COLO668 (cell line): ENCODE measurements around the gene EYS.
"Not testable (repeated sequence)": the region's sequence is repeated elsewhere in the genome, so short reads cannot be mapped to it uniquely, and the experiment has no call there.

Experiments
- DNase-seq: peaks from one replicate; lab custom pipeline; 2025; ENCODE audit not compliant: unreplicated experiment; lab: John Stamatoyannopoulos, UW

EYS gene

DNA sequence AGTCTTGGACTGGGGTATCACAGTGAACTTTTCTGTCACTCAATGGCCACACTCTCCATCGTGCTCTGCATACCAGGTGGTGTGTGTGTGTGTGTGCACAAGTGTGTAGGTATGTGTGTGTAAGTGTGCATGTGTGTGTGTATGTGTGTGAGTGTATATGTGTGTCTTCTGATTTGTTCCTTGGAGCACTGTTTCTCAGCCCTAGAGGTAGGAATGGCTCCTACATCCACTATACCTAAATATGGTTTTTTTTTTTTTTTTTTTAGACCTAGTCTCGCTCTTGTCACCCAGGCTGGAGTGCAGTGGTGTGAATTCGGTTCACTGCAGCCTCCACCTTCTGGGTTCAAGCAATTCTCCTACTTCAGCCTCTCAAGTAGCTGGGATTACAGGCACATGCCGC, 1834.8 kb downstream of the EYS start:
- DNase-seq = no peak

DNA sequence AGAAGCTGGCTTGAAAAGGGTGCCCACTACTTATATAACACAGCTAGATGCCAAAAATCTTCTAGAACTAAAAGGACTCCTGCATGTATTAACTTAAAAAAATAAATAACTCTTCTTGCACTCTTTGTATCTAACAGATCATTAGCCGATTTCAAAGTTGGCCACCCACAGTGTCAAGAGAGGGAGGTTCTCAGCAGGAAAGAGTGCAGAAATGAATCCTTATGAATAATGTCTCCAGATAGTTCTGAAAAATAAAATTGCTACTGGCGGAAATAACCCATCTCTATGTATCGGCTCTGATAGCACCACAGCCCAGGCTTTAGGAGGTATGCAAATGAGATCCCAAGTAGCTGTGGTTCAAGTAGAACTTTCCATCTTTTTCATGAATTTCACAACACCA, 1838.7 kb downstream of the EYS start:
- no peak for DNase-seq

DNA sequence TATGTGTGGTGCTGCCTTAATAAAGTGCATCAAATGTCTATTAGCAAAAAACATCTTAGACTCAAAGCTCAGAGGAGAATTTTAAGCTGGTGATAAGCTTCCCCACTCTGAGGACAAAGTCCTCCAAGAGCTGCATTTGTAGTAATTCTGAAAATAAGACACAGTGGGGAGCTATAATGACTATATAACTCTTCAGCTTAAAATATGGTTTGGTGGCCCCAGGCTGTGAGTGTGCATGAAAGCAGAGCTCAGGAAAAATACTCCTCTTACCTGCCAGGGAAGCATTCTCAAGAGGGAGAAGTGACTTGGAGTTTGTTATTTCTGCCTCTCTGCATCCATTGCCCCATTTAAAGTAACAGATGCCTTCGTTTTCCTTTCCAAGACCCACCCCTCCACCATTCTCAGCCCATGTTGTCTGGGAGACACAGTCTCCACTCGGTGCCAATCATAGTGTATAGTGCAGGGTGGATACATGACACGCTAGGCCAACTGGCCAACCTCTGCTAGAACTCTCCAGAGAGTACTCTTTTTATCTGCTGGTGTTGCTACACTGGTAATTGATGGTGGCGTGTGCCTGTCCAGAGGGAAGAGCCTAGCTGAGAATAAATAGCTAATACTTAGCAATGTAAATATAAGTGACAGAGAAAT, 1842.2 kb downstream of the EYS start:
- no peak for DNase-seq

DNA sequence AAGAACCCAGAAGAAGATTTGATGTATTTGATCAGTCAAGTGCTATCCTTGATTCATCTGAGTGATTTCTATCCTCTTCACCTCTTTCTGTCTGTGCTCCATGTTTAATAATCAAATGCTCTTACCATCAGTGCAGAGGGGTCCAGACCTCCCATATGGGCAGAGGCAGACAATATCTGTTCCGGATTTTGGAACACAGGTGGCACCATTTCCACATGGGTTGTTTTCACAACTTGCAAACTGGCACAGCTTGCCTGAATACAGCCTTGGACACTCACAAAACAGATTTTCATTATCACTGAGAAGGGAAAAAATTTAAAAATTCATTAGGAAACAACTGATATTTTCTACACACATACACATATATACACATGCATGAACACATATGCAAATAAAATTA, 1843.0 kb downstream of the EYS start:
- DNase-seq = no peak

DNA sequence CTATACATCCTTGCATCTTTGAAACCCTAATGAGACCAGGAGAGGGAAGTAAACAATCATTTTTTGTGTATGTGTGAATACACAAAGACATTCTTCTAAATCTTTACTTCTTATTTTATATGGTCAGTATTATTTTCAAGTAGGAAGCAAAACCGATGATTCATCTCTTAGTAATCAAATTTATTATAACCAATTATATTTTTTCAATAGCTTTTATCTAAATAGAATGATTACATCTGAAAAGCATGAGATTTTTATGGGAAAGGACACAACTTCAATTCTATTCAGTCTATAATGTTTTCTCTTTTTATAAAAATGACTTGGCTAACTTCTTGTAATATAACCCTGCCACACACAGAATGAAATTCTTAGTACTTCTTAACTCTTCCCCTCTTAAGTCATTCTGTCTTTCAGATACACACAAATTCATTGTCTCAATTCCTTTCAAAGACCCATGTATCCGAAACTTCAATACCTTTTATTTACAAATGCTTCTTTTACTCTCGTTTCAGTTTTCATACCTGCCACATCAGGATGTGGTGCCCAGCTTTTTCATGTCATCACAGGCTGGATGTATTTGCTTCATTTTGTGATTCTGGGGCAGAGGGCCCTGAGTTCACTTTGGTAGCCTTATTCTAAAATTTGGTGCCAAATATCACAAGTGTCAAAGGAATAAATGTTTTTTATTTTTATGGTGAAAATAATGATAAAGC, 1844.4 kb downstream of the EYS start:
- DNase-seq = no peak

DNA sequence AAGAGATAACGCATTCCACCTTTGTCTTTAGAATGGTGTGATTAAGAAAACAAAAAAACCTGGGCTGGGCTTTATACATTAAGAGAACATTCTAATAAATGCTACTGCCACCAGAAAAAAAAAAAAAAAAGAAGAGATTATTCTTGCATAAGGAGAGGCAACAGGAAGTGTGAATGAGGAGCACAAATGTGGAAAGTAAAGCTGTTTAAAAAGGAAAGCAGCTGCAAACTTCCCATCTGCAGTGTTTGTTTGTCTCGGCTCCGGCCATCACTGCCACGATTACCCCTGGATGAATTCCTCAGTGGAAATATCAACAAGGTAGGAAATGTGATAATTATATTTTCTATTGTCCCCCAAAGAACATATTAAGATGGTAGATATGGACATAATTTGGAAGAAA, 1847.5 kb downstream of the EYS start:
- DNase-seq = no peak

DNA sequence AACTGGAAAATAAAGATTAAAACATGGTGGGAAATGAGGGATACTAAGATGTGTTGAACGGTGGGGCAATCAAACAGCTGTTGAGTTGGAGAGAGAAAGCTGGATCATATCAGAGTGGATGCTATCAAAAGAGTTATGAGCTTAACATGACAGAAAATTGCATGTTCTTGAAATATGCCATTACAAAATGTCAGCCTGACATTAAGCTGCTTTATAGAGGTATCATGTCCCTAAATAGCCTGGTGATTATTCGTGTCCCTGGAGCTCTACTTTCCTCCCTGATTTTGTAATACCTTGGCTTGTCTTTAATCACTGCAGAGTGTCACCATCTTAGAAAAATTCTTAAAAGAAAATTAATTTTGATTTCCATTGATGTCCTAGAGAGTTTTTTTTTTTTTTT, 1848.3 kb downstream of the EYS start:
- DNase-seq = no peak

DNA sequence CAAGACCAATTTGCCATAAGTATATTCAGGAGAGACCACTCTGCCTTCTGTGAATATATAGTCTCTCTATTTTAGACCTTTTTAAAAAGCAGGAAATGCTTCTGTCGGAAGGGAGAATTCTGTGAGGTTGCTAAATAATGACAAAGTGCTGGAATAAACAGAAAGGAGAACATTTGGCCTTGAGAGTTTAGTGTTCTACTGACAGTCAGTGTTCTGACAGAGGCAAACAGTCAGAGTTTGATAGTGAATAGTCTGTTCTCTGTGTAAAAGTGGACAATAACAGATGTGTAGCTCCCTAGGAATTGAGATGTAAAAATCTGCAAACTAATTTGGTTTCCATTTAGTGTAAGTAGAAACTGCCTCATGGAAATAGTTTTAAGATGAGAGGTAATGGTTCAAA, 1850.8 kb downstream of the EYS start:
- DNase-seq = no peak

DNA sequence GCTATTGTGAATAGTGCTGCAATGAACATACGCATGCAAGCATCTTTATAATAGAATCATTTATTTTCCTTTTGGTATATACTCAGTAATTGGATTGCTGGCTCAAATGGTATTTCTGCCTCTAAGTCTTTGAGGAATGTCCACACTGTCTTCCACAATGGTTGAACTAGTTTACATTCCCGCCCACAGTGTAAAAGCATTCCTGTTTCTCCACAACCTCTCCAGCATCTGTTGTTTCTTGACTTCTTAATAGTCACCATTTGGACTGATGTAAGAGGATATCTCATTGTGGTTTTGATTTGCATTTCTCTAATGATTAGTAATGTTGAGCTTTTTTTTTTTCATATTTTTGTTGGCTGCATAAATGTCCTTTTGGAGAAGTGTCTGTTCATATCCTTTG, 1862.7 kb downstream of the EYS start:
- DNase-seq = no peak

DNA sequence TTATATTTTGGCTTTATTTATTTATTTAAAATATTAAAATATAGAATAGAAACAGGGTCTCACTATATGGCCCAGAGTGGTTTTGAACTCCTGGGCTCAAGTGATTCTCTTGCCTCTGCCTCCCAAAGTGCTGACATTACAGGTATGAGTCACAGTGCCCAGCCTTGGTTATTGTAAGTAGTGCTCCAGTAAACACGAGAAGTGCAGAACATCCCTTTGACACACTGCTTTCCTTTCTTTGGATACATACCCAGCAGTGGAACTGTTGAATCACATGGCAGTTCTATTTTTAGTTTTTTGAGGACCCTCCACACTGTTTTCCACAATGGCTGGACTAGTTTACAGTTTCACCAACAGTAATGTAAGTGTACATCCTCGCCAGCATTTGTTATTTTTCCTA, 1867.5 kb downstream of the EYS start:
- no peak for DNase-seq

DNA sequence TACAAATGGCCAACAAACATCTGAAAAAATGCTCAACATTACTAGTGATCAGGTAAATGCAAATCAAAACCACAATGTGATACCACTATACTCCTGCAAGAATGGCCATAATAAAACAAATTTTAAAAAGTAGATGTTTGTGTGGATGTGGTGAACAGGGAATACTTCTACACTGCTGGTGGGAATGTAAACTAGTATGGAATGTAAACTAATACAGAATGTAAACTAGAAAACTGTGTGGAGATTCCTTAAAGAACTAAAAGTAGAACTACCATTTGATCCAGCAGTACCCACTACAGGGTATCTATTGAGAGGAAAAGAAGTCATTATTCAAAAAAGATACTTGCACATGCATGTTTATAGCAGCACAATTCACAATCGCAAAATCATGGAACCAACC, 1878.3 kb downstream of the EYS start:
- DNase-seq = not testable (repeated sequence)

DNA sequence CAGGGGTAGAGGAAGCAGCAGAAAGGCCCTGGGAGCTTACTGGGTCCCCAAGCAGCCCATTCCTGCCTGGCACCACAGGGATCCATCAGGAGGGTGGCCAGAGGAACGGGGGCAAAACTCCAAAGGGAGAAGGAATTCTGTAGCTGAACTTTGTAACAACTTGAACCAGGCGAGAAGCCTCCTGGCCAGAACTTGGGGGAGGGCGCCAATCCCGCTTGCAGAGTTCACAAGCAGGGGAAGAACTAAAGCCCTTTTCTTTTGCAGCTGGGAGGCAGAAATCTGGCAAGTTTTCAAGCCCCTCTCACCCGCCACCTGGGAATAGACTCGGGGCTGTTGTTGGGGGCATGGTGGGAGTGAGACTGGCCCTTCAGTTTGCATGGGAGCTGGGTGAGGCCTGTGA, 1882.3 kb downstream of the EYS start:
- DNase-seq = no peak

DNA sequence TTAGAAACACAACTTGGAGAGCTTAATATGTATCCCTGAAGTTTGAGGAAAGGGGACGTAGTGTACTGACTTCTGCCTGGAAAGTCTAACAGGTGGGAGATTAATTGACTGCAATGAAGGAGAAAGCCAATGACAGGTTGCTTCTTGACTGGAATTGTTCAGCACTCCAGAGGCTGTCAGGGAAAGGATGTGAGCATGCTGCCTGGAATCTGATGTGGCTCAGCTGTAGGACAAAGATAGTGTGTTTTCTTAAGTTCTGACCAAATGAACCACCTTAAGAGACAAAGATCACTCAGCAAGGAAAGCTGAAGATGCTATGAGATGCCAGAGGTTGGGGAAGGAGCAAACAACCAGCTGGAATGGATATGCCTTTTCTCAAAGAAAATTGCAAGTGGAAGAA, 1885.6 kb downstream of the EYS start:
- DNase-seq = no peak

DNA sequence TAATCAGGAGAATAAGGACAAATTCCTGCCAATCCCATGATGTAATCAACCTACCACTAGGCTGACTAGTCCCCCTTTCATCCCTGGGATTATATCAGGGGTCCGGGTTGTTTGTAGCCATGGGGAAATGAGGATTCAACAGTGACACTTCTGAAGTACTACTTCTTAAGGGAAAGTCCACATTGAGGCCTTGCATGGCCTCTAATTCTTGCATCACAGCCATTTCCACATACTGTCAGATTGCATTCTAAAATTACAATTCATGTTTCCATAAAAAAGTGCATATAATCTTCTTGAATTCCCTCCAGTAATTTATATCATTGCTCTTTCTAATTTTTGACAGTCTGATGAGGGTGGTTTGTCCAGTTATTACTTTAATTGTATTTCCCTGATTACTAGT, 1887.2 kb downstream of the EYS start:
- no peak for DNase-seq

DNA sequence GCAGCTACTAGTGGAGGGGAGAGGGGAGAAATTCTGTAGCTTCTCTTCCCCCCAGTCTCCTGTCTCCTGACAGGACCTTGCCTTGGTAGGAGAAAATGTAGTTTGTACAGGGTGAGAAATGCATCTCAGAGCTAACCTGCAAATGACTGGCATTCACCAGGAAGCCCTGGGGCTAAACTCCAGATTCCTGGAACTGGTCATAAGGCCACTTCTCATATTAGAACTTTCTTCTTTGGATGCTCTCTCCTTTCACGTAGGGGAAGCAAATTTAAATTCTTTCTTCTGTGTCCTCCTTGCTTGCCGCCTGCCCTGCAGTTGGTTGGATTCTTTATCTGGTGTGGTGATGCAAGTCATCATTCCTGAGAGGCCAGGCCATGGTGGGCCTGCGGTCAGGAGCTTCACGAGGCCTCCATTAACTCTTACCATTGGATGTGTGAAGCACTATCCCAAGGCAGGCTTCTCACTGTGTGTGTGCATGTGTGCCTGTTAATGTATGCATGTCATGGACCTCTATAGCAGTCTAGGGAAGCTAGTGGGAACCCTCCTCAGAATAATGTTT, 1889.5 kb downstream of the EYS start:
- no peak for DNase-seq

DNA sequence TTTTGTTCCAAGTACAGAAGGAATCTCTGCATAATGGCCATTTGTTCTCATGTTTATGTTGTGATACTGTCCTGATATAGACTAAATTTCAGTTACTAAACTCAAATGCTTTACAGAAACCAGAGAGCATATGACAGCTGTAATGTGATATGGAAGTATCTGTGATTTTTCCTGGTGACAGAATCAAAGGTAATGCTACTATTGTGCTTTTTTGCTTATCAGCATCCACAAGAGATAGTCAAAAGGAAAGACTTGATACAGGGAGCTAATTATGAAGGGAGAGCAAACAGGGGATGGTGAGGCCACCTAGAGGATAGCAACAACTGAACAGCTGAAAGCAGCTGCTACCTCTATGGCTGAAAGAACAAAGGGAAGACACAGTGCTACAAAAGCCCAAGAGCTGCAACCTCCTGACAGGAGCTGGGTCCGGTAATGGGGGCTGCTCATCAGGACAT, 1890.0 kb downstream of the EYS start:
- DNase-seq = no peak

DNA sequence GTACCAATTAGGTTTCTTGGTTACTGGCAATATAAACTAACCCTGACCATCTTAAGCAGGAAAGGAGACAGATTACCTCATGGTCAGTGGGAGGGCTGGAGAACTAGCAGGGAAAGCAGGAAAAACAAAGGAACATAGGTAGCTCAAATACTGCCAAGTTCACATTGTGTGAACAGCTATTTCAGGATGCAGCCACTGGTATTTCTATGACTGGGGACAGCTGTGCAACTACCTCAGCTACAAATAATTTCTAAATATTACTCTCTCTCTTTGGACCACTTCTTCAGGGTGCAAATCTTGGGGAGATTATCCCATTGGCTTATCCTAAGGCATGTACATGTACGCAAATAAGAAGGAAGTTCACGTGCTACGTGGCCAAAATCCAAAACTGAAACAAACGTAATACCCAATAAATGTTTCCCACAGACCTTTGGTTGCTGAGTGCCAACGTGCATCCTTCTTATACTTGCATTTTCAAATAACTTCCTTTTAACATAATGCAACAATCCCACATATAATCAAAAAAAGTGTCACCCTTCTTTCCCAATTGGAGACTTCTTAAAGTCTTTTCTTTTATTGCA, 1890.5 kb downstream of the EYS start:
- DNase-seq = no peak

DNA sequence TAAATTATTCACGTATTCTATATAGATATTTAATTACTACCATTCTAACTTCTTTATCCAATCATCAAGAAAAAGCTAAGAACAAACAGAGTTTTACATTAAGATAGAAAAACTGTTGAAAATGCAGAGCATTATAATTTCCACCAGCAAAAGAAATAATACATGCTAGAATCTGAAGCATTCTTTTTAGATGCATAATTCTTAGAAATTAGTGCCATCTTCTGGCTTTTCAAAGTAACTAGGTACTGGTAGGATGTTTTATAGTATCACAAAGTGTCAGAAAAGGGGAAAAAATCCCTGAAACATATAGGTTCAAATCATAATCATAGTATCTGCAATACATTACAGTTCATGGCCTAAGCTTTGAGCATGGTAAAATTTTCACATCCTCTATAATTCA, 1892.6 kb downstream of the EYS start:
- no peak for DNase-seq

DNA sequence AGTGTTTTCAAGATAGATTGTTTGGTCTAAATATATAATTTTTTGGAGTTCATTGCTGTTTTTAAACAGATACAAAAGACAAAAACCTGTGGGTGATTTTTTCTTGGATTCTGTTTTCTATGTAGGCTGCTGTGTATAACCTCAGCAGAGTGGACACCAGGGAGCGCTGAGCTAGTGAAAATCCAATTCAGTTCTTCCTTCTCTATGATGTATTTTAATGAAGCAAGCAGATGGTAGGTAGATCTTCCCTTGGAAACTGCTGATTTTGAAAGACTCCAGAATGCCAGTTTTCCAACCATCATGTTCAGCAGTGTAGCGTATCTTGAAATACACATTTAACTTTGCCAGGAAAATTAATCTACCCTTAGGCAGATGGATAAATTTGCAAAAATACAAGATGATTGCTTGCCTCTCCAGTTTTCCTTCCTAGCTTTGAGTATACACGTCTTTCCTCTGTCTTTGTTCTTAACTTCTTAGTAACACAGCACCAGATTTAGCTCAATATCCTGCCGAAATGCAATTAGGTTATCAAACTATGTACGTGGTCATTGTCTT, 1893.4 kb downstream of the EYS start:
- no peak for DNase-seq

DNA sequence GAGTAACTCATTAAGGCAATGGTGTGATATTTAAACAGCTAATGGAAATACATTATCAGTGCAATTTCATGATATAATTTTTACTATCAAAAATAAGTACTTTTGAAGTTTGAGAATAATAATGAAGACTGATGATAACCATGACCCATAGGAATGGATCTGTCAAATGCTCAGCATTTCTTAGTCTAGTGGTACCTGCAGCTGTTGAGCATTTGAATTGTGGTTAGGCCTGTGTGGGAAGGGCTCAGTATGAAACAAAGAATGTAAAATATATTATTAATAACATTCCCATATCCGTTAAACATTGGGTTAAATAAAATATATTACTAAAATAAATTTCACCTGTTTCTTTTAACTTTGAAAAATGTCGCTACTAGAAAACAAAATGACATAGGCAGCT, 1898.5 kb downstream of the EYS start:
- no peak for DNase-seq

DNA sequence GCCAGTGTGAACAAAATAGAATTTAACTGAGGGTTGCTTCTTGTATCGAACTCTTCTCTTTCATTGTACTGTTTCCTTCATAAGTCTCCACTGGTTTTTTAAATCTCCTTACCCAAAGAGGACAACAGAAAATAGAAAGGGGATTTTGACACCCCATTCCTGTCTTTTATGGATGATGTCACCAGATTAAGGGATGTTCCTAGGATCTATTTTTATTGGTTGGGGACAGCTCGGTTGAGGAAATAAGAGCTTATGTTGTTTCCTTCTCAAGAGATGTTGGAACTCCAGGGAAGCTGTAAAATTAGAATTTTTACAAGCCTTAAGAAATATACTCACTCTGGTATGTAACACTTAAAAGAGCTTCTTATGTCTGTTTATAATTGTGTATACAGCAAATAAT, 1900.0 kb downstream of the EYS start:
- no peak for DNase-seq

DNA sequence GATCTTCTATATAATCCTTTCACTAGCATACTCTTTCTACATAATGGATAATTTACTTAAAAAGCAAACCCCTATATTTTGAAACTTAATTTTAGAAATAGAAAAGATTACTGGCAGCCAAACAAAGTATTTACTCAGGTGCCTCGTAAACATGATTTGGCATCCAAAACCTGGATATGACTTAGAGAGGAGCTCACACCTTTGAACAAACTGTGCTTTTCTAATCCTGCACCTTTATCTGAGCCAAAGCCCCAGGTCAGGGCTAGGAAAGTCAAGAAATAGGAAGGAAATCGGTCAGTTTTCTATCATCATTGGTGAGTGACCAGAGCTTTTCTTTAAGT, 1900.5 kb downstream of the EYS start:
- DNase-seq = no peak
